Spleen (tissue), 7 donors: ENCODE results near the gene PHYKPL.

Experiments used
- POLR2A ChIP-seq, 3 donors: fragments of 450-650 bp; IDR thresholded peaks; one replicate each; pipeline ENCODE4 v1.5.1; 2017; ENCODE audit warnings: antibody characterized with exemption in 3 of 3, mild to moderate bottlenecking in 1 of 3
- POLR2AphosphoS5 ChIP-seq, 3 donors: sonication (generic); formaldehyde crosslinking; IDR thresholded peaks; one replicate each; pipeline ENCODE4 v1.5.1; 2017; ENCODE audit warnings: antibody characterized with exemption in 3 of 3
- TF ChIP-seq, protein P1 (sequence below), 11 experiments: fragments of 200-600 bp in 7 of 11; fragments of 450-650 bp in 4 of 11; sonication (generic) in 4 of 11; IDR thresholded peaks in 8 of 11; conservative IDR thresholded peaks in 3 of 11; 1 replicate in 7 of 11; 2 replicates in 4 of 11; pipeline versions ENCODE4 v1.4.0 to v1.8.0; 2016 to 2021; ENCODE audit warnings: antibody characterized with exemption in 11 of 11, inconsistent platforms in 4 of 11, mild to moderate bottlenecking in 1 of 11
- donor health status: DM: no; HTN: no; CAD: no; lungs with moderate emphysema.
- donor health status: DM: no; HTN: no; CAD: no.
- donor health status: DM: no; HTN: no; CAD: no.

DNA sequence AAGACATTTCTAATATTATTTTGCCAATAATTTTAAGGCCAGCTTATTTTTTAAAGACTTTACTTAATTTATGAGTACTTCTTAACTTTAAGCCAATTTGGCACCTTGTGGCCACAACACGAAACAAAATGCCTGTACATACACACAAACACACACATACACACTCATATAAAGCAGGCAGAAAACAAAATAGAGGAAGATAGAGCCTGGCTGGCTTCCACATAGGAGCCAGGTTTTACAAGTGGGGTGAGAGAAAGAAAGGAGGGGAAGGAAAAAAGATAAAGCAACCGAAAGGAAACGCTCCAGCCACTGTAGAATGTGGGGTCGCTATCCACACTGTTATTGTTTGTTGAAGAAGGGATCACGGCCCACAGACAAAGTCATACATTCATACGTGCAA, 55.8 kb downstream of the PHYKPL start:
- TF ChIP-seq, protein P1, sequence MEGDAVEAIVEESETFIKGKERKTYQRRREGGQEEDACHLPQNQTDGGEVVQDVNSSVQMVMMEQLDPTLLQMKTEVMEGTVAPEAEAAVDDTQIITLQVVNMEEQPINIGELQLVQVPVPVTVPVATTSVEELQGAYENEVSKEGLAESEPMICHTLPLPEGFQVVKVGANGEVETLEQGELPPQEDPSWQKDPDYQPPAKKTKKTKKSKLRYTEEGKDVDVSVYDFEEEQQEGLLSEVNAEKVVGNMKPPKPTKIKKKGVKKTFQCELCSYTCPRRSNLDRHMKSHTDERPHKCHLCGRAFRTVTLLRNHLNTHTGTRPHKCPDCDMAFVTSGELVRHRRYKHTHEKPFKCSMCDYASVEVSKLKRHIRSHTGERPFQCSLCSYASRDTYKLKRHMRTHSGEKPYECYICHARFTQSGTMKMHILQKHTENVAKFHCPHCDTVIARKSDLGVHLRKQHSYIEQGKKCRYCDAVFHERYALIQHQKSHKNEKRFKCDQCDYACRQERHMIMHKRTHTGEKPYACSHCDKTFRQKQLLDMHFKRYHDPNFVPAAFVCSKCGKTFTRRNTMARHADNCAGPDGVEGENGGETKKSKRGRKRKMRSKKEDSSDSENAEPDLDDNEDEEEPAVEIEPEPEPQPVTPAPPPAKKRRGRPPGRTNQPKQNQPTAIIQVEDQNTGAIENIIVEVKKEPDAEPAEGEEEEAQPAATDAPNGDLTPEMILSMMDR (IDR thresholded peaks at IDR 0.05 in 8 of 11, conservative IDR thresholded peaks at IDR 0.05 in 3 of 11) = no peak
- no peak for TF ChIP-seq POLR2A (IDR thresholded peaks at IDR 0.05)
- TF ChIP-seq POLR2AphosphoS5 (IDR thresholded peaks at IDR 0.05) = no peak
